Fibroblast of peridontal ligament (primary cell): ENCODE results near the gene LPAR3.

Source experiments
- DNase-seq: peaks from one replicate; pipeline ENCODE4 v3.0.0-alpha.2; 2010; ENCODE audit errors: extremely low read depth

LPAR3 gene

DNA sequence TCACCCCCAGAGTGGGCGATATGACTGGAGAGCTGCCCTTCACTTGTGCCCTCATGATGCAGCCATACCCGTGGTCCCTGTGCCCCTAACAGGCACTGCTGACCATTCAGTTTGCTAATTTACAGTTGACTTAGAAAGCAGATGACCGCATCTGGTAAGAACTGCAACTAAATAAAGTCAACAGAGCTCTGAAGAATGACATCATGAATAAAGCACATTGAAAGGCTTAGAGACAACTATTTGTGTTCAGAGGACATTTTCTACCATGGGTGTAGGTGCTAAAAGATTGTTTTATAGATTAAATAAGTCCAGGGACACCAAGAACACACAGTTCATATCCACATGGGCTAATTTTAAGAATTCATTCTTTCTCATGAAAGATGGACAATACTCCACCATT, 65.5 kb downstream of the LPAR3 start:
- DNase-seq: no peak

DNA sequence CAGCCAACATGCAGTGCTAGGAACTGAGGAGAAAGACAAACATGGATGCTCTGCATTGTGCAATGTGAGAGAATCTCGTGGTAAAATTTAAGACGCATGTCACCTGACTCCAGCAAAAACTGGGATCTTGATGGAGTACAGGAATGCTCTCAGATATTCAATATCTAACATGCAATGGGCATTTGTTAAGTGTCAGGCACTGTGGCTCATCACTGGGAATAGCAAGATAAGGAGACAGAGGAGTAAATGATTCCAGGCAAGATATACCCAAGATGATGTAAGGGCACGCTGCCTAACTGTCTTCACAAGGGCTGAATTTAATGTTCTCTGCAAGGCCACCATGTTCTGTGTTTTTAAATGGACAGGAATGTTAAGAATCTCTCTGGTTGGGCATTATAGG, 67.8 kb downstream of the LPAR3 start:
- no peak for DNase-seq

DNA sequence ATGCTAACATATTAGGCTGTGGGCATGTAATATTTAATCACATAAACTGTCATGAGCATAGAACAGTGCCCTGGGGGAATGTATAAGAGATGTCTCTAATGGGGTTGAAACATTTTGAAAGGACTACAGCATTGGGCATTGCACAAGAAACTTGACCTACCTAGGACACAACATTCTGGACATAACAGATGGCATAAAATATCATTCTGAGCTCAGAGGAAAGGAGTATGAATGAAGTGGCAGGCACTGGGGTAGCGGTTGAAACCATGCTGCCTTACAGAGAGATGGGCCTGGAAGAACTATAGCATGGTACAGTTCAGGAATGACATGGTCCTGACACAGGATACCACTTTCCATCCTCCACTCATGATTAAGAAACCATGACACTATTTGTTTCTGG, 69.0 kb downstream of the LPAR3 start:
- DNase-seq: no peak

DNA sequence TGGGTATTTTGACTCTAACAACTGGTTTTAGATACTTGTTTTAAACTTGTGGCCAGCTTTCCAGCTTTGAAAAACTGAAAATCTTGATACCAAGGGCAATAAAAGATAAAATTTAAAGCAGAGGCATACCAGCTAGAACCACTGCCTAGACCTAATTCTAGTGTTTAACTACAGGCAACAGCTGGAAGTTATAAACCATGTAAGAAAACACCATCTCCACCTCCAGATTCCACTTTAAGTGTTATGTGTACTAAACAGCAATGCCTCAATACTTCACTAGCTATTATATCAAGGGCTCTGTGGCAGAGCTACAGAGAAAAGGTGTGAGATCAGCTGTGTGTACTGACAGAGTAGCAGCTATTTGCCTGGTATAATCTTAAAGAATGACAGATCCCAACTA, 69.5 kb downstream of the LPAR3 start:
- no peak for DNase-seq

DNA sequence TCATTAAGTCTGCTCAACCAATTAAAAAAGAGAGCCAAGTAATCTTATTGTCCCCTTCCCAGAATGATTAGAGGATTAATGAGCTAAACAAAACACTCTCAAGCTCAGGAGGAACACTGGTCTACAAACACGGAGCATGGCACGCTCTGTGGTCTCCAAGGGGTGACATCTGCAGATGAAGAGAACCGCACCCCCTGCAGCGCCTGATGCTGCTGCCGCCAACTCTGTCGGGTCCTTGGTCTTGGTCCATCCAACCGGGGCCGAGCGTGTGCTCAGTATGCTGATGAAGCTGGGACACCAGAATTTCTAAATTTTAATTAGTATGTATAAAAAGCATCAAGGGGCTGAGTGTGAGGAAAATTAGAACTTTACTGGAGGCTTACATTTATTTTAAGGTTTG, 82.7 kb downstream of the LPAR3 start:
- no peak for DNase-seq

DNA sequence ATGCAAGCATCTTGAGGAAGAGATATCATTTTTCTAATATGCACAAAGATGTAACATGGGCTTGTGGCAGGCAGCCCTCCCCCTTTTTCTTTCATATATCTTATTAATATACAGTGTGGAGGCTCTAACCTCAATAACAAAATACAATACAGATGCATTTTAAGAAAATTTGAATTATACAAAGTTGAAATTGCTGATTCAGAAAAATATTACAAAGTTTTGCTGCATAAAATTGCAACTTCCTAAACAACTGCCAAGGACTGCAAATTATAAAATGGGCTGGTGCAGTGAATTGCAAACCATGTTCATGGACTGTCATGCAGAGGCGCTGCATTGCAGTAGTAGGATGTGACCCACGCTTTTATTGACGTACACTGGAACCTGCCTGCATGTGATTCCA, 84.0 kb downstream of the LPAR3 start:
- DNase-seq: no peak

DNA sequence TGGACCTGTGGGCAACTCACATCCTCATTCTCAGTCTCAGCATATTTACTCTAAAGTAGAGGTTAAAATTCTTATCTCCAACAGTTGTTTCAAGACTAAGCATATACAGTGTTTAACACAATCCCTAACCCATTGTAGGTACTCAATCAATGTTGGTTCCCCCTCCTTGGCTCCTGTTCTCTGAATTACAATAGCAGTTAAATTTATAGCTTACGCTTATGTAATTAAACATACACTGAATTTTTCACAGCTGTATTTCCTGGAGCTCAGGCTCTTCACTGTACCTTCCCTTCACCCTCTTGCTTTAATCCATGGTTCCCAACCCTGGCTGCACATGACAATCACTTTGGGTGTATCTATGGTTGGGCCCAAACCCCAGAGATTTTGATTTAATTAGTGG, 89.4 kb downstream of the LPAR3 start:
- DNase-seq: no peak

DNA sequence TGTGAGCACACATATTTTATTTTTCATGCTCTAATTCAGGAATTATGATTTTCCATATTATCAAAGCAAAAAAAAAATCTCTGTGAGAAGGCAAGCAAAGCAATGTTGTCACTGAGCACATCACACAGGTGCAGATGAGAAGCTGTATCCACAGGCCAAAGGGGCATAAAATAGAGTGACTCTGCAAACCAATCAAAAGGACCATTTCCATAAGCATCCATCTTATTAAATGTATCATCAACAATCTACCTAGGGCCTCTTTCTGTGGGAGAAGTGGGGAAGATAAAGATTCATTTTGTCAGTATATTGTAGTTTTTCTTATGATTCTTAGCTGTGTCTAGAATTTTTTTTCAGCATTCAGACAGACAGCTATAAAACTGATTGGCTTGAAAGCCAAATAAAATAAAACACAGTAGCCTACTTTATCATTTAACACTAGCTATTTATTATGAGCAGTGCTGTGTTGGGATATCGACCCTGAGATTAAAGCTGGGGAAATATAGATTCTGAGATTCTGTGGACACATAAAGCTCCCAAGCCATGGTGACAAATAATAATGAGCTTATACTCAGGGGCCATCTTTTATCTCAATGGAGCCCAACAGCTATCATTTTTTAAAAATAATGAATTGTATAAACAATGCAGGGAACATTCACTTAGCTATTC, 90.3 kb downstream of the LPAR3 start:
- no peak for DNase-seq

DNA sequence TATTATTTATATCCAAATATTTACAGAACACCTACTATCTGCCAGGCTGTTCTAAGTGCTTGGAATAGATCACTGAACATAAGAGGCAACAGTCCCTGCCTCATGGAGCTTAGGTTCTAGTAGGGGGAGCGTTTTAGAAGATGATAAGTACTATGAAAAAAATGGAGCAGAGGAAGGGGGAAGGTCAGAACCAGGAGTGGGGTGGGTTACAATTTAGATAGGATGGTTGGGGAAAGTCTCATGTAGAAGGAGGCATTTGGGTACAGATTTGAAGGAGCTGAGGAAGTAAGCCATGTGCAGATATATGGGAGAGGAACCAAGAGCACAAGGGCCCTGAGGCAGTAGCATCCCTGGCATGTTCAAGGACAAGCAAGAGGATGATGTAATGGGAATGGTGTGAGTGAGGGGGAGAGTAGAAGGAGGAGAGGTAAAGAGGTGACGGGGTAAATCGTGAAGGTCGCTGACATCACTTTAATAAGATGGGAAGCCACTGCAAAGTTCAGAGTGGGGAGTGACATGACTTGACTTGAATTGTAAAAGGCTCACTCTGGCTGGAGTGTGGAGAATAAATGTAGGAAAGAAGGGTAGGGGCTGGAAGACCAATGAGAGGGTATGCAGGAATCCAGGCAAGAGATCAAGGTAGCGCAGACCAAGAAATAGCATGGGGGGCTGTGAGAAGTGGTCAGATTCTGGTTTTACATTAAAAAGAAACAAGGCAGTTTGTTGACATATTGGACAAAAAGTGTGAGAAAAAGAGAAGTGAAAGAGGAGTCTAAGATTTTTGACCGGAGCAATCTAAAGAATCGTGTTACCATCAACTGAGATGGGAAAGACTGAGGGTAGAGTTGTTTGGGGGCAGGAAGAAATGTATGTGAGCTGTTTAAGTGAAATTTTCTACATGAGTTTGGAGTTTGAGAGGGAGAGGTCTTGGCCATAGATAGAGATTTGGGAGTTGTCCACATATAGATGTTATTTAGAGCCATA, 92.6 kb downstream of the LPAR3 start:
- no peak for DNase-seq

DNA sequence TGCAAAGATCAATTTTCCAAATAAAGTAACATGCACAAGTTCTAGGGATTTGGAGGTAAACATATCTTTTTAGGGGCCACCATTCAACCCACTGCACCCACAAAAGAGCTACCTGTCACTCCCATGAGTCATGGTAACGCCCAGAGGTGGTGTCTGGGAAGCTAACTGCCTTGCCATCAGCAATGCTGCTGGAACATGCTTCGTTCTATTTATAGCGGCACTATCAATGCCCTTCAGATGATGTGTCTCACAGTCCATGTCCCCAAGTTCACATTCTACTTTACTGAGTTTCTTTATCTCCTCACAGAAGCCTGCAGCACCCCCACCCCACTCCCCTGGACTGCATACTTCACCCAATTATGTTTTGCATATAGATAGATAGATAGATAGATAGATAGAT, 95.4 kb downstream of the LPAR3 start:
- DNase-seq: no peak

DNA sequence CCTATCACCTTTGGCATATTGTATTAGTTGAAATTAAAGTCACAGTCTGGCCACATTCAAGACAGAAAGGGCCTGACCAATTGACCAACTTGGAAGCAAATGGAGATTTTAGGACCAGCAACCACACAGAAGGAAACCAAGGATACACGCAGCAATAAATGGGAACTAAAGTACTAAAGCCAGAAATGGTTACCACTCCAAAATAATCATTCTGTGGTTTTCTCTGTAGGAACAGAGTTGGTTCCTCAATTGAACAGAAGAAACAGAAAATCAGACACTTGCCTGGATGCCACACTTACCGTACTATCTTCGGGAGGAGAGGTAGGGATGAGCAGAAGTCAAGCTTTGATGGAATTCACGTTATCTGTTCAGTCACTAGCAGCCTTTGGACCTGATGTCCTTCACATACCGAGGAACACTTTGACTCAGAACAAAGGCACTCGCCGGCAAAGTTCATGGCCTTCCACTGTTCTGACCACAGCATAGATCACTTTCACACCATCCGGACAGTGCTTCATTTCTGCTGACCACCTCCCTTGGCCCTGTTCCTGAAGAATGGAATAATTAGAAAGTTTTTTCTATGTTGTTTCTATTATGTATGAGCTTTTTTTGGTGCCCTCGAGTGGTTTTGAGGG, 96.9 kb downstream of the LPAR3 start:
- DNase-seq: no peak

DNA sequence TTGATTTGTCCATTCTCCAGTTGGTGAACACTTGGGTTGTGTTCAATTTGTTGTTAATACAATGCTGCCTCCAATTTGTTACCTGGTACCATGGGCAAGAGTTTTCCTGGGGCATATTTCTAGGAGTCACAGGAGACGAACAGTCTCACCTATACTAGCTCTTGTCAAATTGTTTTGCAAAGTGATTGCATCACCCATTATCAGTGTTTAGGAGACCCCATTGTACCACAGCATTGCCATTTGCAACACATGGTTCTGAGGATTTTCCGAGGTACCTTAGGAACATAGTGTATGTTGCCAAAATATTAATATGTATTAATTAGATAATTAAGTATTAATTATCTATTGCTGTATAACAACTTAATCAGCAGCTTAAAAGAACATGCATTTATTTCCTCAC, 97.8 kb downstream of the LPAR3 start:
- DNase-seq: no peak

DNA sequence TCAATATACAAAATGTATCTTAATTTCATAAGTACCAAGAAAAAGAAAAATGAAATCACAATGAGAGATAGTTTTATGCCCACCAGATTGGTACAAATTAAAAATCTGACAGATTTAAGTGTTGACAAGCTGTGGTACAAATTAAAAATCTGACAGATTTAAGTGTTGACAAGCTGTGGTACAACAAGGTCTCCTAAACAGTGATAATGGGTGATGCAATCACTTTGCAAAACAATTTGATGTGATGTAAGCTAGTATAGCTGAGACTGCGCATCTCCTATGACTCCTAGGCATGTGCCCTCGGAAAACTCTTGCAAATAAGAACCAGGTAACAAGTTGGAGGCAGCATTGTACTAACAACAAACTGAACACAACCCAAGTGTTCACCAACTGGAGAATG, 100.6 kb downstream of the LPAR3 start:
- no peak for DNase-seq

DNA sequence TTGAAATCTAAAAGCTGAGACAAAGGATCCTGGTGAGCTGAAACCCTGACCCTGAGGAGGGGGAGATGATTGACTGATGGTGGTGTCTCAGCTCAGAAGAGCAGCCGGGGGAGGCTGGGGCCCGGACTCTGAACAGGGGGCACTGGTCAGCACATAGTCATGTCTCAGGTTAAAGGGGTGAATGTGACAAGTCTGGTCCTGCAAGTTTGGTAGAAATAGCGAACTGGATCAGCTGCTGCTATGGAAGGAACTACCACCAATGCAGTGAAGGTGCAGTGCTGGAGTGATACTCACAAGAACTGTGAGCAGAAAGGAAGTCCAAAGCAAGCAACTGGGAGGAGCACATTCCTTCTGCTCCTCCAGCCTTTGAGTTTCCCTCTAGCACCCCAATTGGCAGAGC, 104.0 kb downstream of the LPAR3 start:
- DNase-seq: no peak

DNA sequence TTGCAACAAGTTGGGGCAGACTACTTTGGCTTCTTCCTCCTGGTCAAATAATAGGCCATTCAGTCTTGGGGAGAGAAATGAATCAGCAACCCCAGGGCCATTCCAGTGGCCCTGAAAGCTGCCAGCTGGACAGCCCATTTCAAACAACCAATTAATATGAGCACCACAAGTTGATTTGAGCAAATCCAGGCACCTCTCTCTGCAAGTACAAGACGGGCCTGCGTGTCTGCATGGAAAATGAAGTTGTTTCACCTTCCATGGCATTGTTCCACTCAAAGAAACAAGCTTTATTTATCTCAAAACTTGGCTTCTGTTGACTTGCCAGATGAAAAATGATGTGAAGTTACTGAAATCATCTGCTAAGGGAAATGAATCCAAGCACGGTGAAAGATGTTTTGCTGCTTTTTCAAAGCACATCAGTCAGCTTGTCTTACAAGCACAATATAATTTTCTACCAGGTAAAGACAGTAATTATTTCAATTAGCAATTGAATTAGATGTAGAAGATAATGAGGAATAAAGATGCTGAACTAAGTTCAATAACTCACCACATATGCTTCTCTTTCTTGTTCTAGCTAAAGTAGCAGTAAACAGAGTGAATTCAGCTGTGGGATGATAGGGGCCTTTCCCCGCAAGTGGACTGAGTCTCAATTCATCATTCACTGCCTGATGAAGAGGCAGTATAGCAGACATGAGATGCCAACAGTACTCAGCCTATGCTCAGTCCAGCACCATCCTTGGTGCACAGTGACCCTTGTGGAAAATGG, 107.6 kb downstream of the LPAR3 start:
- peak; percentile 33 for DNase-seq

DNA sequence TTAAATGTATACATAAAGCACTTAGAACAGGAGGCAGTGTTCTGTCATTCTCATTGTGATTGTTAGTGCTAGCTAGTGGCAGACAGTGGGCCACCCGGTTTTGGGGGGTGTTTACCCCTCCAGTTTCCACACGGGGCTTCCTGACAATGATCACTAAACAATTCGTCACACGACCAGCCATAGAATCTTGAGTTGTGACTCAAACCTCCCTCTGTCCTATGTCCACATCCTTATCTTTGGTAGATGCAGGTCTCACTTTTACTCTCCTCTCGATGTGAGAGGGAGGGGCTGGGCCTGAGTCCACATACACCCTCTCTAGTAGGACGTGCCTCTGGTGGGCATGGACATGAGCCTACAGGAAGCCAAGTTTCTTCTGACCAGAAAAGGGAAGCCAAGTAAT, 110.1 kb downstream of the LPAR3 start:
- no peak for DNase-seq

DNA sequence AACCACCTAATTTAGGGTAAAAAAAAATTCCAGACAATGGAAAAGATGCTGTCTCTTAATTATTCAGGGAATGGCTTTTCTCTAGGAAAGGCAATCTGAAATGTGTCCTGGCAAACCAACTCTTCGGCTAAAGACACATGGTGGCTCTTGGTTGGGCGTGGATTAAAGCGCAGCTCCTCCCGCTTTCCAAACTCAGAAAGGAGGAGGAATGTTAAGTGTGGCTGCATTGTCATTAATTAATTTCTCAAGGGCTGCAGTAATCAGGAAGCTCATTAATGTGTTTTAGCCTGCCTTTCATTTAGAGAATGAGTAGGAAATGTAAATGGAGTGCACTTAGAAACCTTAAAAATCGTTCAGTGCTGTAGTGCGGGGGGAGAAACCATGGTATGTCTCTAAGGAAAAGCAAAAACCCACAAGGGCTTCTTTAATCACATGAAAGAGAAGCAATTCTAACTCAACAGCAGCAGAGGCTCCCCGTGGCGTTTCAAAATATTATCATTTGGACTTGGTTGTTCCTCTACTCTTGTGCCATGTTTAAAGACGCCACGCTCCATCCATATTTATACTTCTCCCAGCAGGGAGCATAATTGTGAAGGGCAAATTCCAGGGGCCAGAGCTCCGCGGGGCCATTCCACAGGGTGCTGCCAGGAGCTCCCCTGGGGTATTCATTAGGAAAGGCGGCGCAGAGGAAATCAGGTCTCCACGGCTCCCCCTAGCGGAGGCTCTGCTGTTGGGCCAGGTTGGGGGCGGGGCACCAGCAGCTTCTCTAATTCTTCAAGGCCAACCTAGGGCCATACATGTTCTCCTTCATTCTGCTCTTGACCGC, 110.8 kb downstream of the LPAR3 start:
- DNase-seq: peak; percentile 62

DNA sequence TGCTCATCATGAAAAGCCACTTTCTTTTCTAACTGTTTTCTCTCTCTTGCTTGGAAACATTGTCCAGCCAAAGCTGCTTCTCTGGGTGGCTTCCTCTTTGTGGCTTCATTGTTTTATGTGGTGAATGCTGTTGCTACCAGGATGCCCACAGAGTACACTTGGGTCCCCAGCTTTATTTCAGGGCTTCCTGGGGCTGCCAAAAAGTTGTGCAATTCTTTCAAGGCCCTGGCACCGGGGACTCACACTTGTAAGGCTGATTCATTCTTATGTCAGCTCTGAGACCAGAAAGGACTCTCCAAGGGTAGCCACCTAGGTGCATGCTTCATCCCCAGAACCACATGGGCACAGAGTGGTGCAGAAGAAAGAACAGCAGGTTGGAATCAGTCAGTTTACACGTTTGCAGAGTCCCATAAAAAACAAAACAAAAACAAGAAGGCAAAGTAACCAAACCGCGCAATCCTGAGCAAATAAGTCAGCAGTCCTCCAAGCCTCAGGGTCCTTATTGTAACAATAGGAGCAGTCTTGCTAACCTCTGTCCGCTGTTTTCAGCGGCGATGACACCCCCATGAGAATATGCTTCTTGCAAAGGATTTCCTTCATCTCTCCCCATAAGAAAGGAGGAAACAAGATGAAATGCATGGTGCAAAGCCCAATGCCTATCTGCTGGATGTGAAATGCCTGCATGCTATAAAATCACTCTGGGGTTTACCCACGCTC, 112.8 kb downstream of the LPAR3 start:
- peak; percentile 75 for DNase-seq

DNA sequence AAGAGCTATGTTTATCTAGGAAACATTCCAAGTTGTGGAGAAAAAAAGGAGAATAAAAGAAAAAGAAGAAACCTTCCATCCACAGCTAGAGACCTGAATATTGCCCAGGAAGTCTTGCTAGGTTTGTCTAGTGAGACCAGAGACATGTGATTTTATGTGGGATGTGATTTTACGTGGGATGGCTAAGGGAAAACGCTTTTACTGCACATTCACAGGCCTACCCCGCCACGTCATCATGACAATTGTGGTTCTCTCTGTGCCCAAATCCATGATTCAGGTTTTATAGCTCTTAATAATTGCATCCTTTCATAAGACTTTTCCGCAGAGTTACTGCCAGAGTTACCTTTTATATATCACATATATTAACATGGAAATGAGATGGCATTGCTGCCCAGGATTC, 116.4 kb downstream of the LPAR3 start:
- DNase-seq: no peak

DNA sequence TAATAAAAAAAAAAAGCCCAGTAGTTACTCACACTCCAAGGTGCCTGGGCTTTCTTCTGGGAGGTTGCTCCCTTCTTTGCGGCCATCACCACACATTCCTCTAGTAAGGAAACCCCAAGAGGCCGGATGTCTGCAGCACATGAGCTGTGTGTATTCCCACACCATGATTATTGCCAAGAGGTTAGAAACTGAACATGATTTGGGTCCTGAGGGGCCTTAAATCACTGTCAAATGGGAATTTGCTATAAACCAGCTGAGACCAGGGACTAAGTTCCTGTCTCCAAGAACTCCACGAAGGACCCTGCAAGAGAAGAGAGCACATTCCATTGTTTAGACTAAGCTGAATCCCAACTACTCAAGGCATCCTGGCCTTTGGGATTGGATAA, 117.5 kb downstream of the LPAR3 start:
- DNase-seq: no peak
